WERI-Rb-1 (cell line): Measurements from ENCODE around the gene PCMTD2.

Source experiments
- DNase-seq: peaks from one replicate; pipeline ENCODE4 v3.0.0-alpha.2; 2020
- H3K27ac ChIP-seq: fragments of 250-450 bp; sonication (Bioruptor Pico); 2 replicates; pipeline ENCODE4 v1.5.1; 2020; ENCODE audit warnings: mild to moderate bottlenecking, moderate library complexity
- H3K27me3 ChIP-seq: fragments of 250-450 bp; sonication (Bioruptor Pico); 2 replicates; pipeline ENCODE4 v1.5.1; 2021; ENCODE audit warnings: mild to moderate bottlenecking, low read depth, moderate library complexity; ENCODE audit not compliant: insufficient read depth, severe bottlenecking
- H3K36me3 ChIP-seq: fragments of 250-450 bp; sonication (Bioruptor Pico); 2 replicates; pipeline ENCODE4 v1.5.1; 2020; ENCODE audit warnings: mild to moderate bottlenecking, moderate library complexity
- H3K4me3 ChIP-seq: 2 replicates; pipeline ENCODE4 v1.5.1; 2011; ENCODE audit warnings: low read depth, mild to moderate bottlenecking, control low read depth, low read length
- H3K9me3 ChIP-seq: fragments of 250-450 bp; sonication (Bioruptor Pico); 2 replicates; pipeline ENCODE4 v1.5.1; 2021; ENCODE audit warnings: mild to moderate bottlenecking, moderate library complexity; ENCODE audit not compliant: severe bottlenecking
- CTCF ChIP-seq: IDR thresholded peaks from 2 replicates; pipeline ENCODE4 v1.5.1; 2011; ENCODE audit warnings: low read depth, mild to moderate bottlenecking, control low read depth, inconsistent platforms, low read length

PCMTD2 gene

GRCh38 chr20:64225171-64225595 is 30.4 kb upstream of the PCMTD2 start:
- no peak for DNase-seq
- no peak overlapping the region for H3K4me3 ChIP-seq
- no peaks in the 10 kb centered on the region for H3K9me3 ChIP-seq
- H3K27ac ChIP-seq = no peak overlapping the region
- no peak for TF ChIP-seq CTCF
- H3K27me3 ChIP-seq = no peaks in the 10 kb centered on the region
- peaks cover 8% of the 10 kb centered on the region; the same call in 1 of the 2 replicates for H3K36me3 ChIP-seq

DNA sequence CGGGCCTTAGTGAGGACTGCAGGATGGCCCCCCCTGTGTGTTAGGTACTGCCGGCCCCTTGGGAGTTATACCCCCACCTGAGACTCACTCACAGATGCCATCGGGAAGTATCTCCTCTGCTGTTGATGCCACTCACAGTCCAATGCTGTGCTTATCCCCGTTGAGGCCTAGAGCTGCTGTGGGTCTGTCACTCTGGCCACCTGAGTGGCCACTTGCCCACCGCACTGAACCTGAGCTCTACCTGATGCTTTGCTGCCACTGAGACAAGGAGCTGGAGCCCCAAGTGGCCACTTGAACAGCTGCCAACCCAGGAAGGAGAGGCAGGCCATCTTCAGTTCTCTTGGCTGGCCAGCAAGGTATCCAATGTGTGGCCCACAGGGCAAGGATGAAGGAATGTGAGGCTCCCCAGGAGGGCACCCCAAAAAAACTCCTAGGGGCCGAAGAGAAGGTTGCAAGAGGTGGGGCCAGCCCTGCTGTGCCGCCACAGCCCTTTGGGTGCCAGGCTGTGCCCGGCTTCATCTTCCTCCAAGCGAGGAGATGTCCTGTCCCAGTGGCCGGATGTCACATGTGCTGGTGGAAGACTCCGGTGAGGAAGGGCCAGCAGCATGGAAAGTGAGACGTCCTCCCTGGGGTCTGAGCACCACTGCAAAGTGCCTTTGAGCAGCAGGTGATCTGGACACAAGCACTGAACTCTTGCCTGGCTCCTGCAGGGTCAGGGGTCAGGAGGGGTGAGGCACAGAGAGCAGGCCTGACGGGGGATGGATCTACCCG is 29.5 kb upstream of the PCMTD2 start:
- no peaks in the 10 kb centered on the region for H3K9me3 ChIP-seq
- no peaks in the 10 kb centered on the region for H3K27me3 ChIP-seq
- peaks cover 8% of the 10 kb centered on the region; the same call in 1 of the 2 replicates for H3K36me3 ChIP-seq
- TF ChIP-seq CTCF = no peak
- DNase-seq = no peak
- no peak overlapping the region for H3K27ac ChIP-seq
- no peak overlapping the region for H3K4me3 ChIP-seq

GRCh38 chr20:64226686-64227580 is 28.6 kb upstream of the PCMTD2 start:
- no peak for DNase-seq
- H3K27me3 ChIP-seq = no peaks in the 10 kb centered on the region
- H3K36me3 ChIP-seq = peaks cover 8% of the 10 kb centered on the region; the same call in 1 of the 2 replicates
- TF ChIP-seq CTCF = no peak
- H3K9me3 ChIP-seq = no peaks in the 10 kb centered on the region
- H3K4me3 ChIP-seq = no peak overlapping the region
- no peak overlapping the region for H3K27ac ChIP-seq

DNA sequence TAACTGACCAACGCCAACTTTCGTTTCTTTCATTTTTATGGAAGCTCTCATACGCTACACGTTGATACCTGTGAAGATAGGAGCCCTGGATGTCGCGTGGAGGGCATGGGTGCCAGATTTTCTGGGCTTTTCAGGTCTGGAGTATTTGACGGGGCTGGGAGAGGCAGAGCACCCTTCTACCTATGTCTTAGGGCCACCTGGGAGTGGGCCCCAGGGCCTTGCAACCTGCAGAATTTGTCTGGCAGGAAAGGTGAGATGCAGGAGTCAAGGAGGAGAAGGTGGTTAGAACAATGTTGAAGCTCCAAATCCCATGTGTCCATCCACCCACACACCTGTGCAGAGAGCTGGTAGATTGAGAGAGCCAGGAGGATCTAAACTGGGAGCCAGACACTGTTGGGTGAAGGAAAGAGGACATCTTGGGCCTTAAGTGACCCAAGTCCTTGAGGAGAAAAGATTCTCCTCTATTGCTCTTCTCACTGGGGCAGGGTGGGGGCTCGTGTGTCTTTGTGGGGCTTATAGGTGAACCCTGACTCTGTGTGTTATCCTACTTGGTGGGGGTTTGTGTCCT is 27.4 kb upstream of the PCMTD2 start:
- no peak overlapping the region for H3K4me3 ChIP-seq
- no peak overlapping the region for H3K27ac ChIP-seq
- H3K9me3 ChIP-seq = no peaks in the 10 kb centered on the region
- H3K36me3 ChIP-seq = peaks cover 2% of the 10 kb centered on the region; the same call in 1 of the 2 replicates
- H3K27me3 ChIP-seq = no peaks in the 10 kb centered on the region
- DNase-seq = no peak
- no peak for TF ChIP-seq CTCF

DNA sequence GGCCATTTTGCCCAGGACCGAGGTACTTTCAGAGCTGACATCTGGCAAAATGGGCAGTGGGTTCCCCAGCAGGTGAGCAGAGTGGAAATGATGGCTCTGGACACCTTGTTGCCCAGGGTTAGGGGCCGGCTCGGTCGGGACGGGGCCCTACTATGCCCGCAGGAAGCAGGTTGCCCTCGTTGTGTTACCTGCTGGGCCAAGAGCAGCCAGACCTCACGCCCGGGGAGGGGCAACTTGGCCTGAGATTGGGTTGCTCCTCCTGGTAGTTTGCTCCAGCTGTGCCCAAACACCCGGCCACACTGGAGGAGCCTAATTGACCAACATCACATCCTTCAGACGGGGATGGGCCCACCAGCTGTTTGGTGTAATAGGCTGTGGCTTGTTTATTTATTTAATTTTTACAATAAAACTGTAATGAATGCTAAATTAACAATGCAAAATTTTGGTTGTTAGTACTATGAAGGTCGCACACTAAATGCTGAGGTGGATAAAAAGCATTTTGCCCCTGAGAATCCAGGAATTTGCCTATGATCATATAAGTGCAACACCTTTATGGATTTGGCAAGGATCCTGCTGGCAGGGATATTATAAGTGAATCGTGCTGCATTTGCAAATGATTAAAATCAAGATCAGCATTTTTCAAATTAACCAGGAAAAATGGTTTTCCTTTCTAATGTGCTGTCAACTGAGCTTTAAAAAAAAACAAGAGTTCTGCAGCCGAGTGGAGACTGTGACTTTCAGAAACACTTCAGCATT is 26.6 kb upstream of the PCMTD2 start:
- H3K4me3 ChIP-seq = no peak overlapping the region
- H3K9me3 ChIP-seq = no peaks in the 10 kb centered on the region
- no peak overlapping the region for H3K27ac ChIP-seq
- no peak for TF ChIP-seq CTCF
- no peaks in the 10 kb centered on the region for H3K27me3 ChIP-seq
- no peak for DNase-seq
- H3K36me3 ChIP-seq = peaks cover 2% of the 10 kb centered on the region; the same call in 1 of the 2 replicates
